Thoracic aorta (tissue), 2 donors: ENCODE measurements around the gene SERP2. TPM values are rescaled to one million over a fixed set of nuclear protein-coding genes. Genes with fewer than 3 reads are reported as not detected.

Experiments
- ATAC-seq: fragments of 150-250 bp; one replicate; pipeline ENCODE4 v1.8.0; 2017; ENCODE audit warnings: low read depth; ENCODE audit not compliant: insufficient number of reproducible peaks, low FRiP score
- DNase-seq: peaks from one replicate; pipeline ENCODE4 v3.0.0-alpha.2; 2020; ENCODE audit warnings: low spot score
- H3K27ac ChIP-seq, 2 donors: fragments of 200-600 bp; sonication (generic); 1 replicate in 1 of 2; 2 replicates in 1 of 2; pipeline ENCODE4 v1.5.1; 2016; ENCODE audit warnings: mild to moderate bottlenecking in 2 of 2, moderate library complexity in 2 of 2
- H3K27me3 ChIP-seq: fragments of 200-600 bp; sonication (generic); replicated peaks from 2 replicates; pipeline ENCODE4 v1.6.0; 2016; ENCODE audit warnings: mild to moderate bottlenecking; ENCODE audit not compliant: insufficient read depth
- H3K36me3 ChIP-seq: fragments of 200-600 bp; sonication (generic); one replicate; pipeline ENCODE4 v1.5.1; 2016
- H3K4me1 ChIP-seq, 2 donors: fragments of 200-600 bp; sonication (generic); 1 replicate in 1 of 2; 2 replicates in 1 of 2; pipeline versions ENCODE4 v1.5.1 to v1.6.0; 2016; ENCODE audit warnings: low read depth in 2 of 2, mild to moderate bottlenecking in 1 of 2; ENCODE audit not compliant: control insufficient read depth in 1 of 2
- H3K4me3 ChIP-seq: fragments of 200-600 bp; sonication (generic); 2 replicates; pipeline ENCODE4 v1.5.1; 2016; ENCODE audit warnings: mild to moderate bottlenecking
- H3K9me3 ChIP-seq: fragments of 200-600 bp; sonication (generic); 2 replicates; pipeline ENCODE4 v1.5.1; 2016
- total RNA-seq, 2 donors: library from RNA; depleted of rRNA; stranded (reverse); fragments of >200 nt; gene quantifications; one replicate each; pipeline versions ENCODE4 v1.1.0 to v1.2.3, GENCODE V29; 2016
- TF ChIP-seq, protein P1 (sequence below): fragments of 200-600 bp; sonication (generic); IDR thresholded peaks from one replicate; pipeline ENCODE4 v1.5.1; 2019; ENCODE audit warnings: antibody characterized with exemption

The SERP2 gene
- total RNA-seq, 2 donors from 2014 or later: 3.8 to 3.9 TPM

DNA sequence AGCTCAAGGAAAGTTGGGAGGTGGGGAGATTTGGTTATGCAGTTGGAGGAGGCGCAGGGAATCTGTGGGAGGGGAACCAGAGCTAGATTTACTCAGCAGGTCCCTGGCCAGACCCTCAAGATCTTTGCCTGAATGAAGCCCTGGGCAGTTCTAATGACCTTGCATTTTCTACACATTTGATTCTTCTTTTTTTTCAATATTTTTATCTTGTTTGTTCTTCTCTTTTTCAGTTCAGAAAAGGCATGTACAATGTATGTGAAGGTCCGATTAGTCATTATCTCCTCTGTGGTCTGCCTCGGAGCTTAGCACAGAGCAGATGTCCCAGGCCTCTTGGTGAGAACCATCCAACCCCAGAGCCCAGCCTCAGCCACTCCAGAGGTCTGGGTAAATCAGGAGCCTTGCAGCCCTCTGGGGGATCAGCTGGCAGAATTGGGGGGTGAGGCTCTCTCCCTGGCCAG, 24.2 kb downstream of the SERP2 start:
- Histone ChIP-seq H3K4me3 (no peak overlapping the region), H3K9me3 (no peaks in the 10 kb centered on the region), H3K27me3 (no peaks in the 10 kb centered on the region), H3K27ac (no peak overlapping the region), H3K4me1 (no peaks in the 10 kb centered on the region), H3K36me3 (no peaks in the 10 kb centered on the region)
- ATAC-seq: no peak
- DNase-seq: no peak
- TF ChIP-seq, protein P1, sequence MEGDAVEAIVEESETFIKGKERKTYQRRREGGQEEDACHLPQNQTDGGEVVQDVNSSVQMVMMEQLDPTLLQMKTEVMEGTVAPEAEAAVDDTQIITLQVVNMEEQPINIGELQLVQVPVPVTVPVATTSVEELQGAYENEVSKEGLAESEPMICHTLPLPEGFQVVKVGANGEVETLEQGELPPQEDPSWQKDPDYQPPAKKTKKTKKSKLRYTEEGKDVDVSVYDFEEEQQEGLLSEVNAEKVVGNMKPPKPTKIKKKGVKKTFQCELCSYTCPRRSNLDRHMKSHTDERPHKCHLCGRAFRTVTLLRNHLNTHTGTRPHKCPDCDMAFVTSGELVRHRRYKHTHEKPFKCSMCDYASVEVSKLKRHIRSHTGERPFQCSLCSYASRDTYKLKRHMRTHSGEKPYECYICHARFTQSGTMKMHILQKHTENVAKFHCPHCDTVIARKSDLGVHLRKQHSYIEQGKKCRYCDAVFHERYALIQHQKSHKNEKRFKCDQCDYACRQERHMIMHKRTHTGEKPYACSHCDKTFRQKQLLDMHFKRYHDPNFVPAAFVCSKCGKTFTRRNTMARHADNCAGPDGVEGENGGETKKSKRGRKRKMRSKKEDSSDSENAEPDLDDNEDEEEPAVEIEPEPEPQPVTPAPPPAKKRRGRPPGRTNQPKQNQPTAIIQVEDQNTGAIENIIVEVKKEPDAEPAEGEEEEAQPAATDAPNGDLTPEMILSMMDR: no peak

DNA sequence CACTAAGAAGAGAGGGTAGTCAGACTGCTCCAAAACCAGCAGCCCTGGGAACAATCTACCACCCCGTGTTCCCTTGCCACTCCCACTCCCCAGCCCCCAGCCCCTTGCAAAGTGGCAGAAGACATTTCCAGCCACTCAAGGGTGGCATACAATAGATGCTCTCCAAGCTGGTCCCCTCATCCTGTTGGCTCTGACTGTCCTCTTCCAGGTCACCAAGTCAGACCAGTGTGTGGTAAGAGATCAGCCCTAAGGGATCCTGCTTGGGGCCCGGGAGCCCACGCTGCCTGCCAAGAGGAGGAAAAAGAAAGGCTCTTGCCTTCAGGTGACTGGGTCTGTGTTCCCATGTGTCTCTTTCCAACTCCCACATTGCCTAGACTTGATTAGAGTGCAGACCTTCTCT, 25.0 kb downstream of the SERP2 start:
- Histone ChIP-seq H3K4me3 (no peak overlapping the region), H3K36me3 (no peaks in the 10 kb centered on the region), H3K27ac (no peak overlapping the region), H3K9me3 (no peaks in the 10 kb centered on the region), H3K27me3 (no peaks in the 10 kb centered on the region), H3K4me1 (peaks cover 0 to 5% of the 10 kb centered on the region in 2 donors)
- ATAC-seq: no peak
- DNase-seq: no peak
- TF ChIP-seq, protein P1: no peak

DNA sequence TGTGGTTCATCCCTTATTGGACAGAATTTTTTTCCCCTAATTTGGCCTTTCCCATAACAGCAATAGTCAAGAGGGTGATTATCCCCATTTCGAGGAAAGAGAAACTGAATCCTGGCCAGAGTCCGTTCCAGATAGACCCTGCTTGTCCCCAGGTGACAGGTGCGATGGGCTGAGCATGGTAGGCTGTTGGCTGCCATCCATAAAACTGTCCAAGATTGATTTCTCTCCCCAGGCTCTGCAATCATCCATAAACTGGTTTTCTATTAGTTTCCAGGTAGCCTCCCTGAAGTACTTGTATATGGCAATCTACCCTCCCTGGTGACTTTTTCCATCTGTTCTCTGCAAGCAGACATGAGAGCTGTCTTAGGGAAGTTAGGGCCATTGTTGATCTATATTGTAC, 25.4 kb downstream of the SERP2 start:
- H3K27ac ChIP-seq: no peak overlapping the region
- TF ChIP-seq, protein P1: no peak
- no peaks in the 10 kb centered on the region for H3K27me3 ChIP-seq
- H3K36me3 ChIP-seq: no peaks in the 10 kb centered on the region
- no peak for ATAC-seq
- no peak for DNase-seq
- peaks cover 0 to 8% of the 10 kb centered on the region in 2 donors for H3K4me1 ChIP-seq
- H3K4me3 ChIP-seq: no peak overlapping the region
- H3K9me3 ChIP-seq: no peaks in the 10 kb centered on the region

DNA sequence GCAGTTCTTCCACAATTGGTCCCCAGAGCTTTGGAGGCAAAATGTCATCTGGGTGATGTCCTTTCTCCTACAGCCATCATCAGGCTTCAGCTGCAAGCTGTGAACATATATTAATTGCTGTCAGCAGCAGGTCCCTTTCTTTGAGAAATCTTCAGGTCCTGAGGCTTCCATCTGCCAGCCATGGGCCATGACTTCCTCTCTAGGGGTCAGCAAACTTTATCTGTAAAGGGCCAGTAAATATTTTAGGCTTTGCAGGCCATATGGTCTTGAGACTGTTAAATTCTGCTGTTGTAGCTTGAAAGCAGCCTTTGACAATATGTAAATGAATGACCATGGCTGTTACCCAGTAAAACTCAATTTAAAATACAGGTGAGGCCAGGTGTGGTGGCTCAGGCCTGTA, 27.1 kb downstream of the SERP2 start:
- H3K27ac ChIP-seq: no peak overlapping the region
- H3K4me1 ChIP-seq: peaks cover 0 to 11% of the 10 kb centered on the region in 2 donors
- no peaks in the 10 kb centered on the region for H3K9me3 ChIP-seq
- ATAC-seq (no peak), DNase-seq (no peak)
- TF ChIP-seq, protein P1: no peak
- H3K27me3 ChIP-seq: no peaks in the 10 kb centered on the region
- no peaks in the 10 kb centered on the region for H3K36me3 ChIP-seq
- no peak overlapping the region for H3K4me3 ChIP-seq

DNA sequence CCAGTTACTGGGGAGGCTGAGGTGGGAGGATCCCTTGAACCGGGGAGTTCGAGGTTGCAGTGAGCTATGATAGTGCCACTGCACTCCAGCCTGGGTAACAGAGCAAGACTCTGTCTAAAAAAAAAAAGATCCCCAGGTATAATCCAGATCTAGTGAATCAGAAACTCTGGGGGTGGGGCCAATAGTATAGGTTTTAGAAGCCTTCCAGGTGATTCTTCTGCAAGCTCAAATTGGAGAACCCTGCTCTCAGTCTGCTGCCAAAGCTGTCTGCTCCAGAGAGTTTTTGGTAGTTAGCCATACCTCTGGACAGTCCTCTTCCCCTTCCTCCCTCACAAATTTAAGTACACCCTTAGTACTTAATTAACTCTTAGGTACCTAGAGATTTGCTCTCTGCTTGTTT, 28.0 kb downstream of the SERP2 start:
- Histone ChIP-seq H3K9me3 (no peaks in the 10 kb centered on the region), H3K4me3 (no peak overlapping the region), H3K36me3 (no peaks in the 10 kb centered on the region), H3K4me1 (peaks cover 0 to 11% of the 10 kb centered on the region in 2 donors), H3K27me3 (no peaks in the 10 kb centered on the region), H3K27ac (no peak overlapping the region)
- ATAC-seq: no peak
- no peak for DNase-seq
- TF ChIP-seq, protein P1: no peak
